ENCODE measurements around the gene VTI1A. TPM values are rescaled to one million over a fixed set of nuclear protein-coding genes. Genes with fewer than 3 reads are reported as not detected.

Gene VTI1A
- total and polyA plus RNA-seq, 2 experiments from 2014 or later = 20.4 to 39.8 TPM

- WGBS (ENCODE audit: low lambda C conversion rate, missing lambda C conversion rate) = 64% methylated on average over 5 of the region's 5 CpGs
Measured at GRCh38 chr10:112628951-112629609, 182.1 kb downstream of the VTI1A start.

GRCh38 chr10:112631501-112632400 is 184.7 kb downstream of the VTI1A start:
- H4K20me1 ChIP-seq (ENCODE audit: insufficient read depth, poor library complexity, severe bottlenecking) = no peaks in the 10 kb centered on the region
- no peaks in the 10 kb centered on the region for H3K9me3 ChIP-seq (ENCODE audit: low read depth)
- no peak overlapping the region for H3K4me3 ChIP-seq
- H3K79me2 ChIP-seq = no peaks in the 10 kb centered on the region
- H3K36me3 ChIP-seq (replicated peaks; ENCODE audit: insufficient read depth, low read depth) = no peaks in the 10 kb centered on the region
- peaks cover 29% of the 10 kb centered on the region for H3K4me1 ChIP-seq (ENCODE audit: insufficient read depth)
- no peak overlapping the region for H2AFZ ChIP-seq
- no peak overlapping the region for H3K4me2 ChIP-seq
- 64% methylated on average over 8 of the region's 8 CpGs for WGBS (ENCODE audit: low lambda C conversion rate, missing lambda C conversion rate)
- no peaks in the 10 kb centered on the region for H3K9me2 ChIP-seq (replicated peaks; ENCODE audit: insufficient read depth)
- H3K27ac ChIP-seq = peak overlapping the region; percentile 93
- TF ChIP-seq CTCF (IDR thresholded peaks at IDR 0.05; ENCODE audit: poor library complexity) (no peak), EZH2phosphoT487 (IDR thresholded peaks at IDR 0.05; ENCODE audit: low read depth, severe bottlenecking, unreplicated experiment) (no peak), EZH2 (IDR thresholded peaks at IDR 0.05; ENCODE audit: borderline replicate concordance) (no peak)
- no peaks in the 10 kb centered on the region for H3K27me3 ChIP-seq
- DNase-seq (ENCODE audit: low spot score) = peak; percentile 61

More at GRCh38 chr10:112628951-112629609, 182.1 kb downstream of the VTI1A start:
- no peaks in the 10 kb centered on the region for H3K36me3 ChIP-seq (replicated peaks; ENCODE audit: insufficient read depth, low read depth)
- H2AFZ ChIP-seq = no peak overlapping the region
- H3K4me1 ChIP-seq (ENCODE audit: insufficient read depth) = peaks cover 17% of the 10 kb centered on the region
- H3K9me2 ChIP-seq (replicated peaks; ENCODE audit: insufficient read depth) = no peaks in the 10 kb centered on the region
- H4K20me1 ChIP-seq (ENCODE audit: insufficient read depth, poor library complexity, severe bottlenecking) = no peaks in the 10 kb centered on the region
- H3K27me3 ChIP-seq = no peaks in the 10 kb centered on the region
- TF ChIP-seq EZH2phosphoT487 (IDR thresholded peaks at IDR 0.05; ENCODE audit: low read depth, severe bottlenecking, unreplicated experiment) (no peak), CTCF (IDR thresholded peaks at IDR 0.05; ENCODE audit: poor library complexity) (no peak), EZH2 (IDR thresholded peaks at IDR 0.05; ENCODE audit: borderline replicate concordance) (no peak)
- no peaks in the 10 kb centered on the region for H3K79me2 ChIP-seq
- H3K27ac ChIP-seq = no peak overlapping the region
- H3K4me3 ChIP-seq = no peak overlapping the region
- no peaks in the 10 kb centered on the region for H3K9me3 ChIP-seq (ENCODE audit: low read depth)
- DNase-seq (ENCODE audit: low spot score) = no peak
- no peak overlapping the region for H3K4me2 ChIP-seq

- no peaks in the 10 kb centered on the region for H3K36me3 ChIP-seq (replicated peaks; ENCODE audit: insufficient read depth, low read depth)
- no peaks in the 10 kb centered on the region for H3K27me3 ChIP-seq
- 51% methylated on average over 5 of the region's 5 CpGs for WGBS (ENCODE audit: low lambda C conversion rate, missing lambda C conversion rate)
- H3K4me1 ChIP-seq (ENCODE audit: insufficient read depth) = peaks cover 38% of the 10 kb centered on the region
- no peaks in the 10 kb centered on the region for H3K79me2 ChIP-seq
- H3K4me2 ChIP-seq = peak overlapping the region; percentile 1
- TF ChIP-seq EZH2phosphoT487 (IDR thresholded peaks at IDR 0.05; ENCODE audit: low read depth, severe bottlenecking, unreplicated experiment) (no peak), EZH2 (IDR thresholded peaks at IDR 0.05; ENCODE audit: borderline replicate concordance) (no peak), CTCF (IDR thresholded peaks at IDR 0.05; ENCODE audit: poor library complexity) (no peak)
- no peaks in the 10 kb centered on the region for H3K9me3 ChIP-seq (ENCODE audit: low read depth)
- H4K20me1 ChIP-seq (ENCODE audit: insufficient read depth, poor library complexity, severe bottlenecking) = no peaks in the 10 kb centered on the region
- no peaks in the 10 kb centered on the region for H3K9me2 ChIP-seq (replicated peaks; ENCODE audit: insufficient read depth)
- H2AFZ ChIP-seq = no peak overlapping the region
- no peak for DNase-seq (ENCODE audit: low spot score)
- H3K27ac ChIP-seq = peak overlapping the region; percentile 93
- H3K4me3 ChIP-seq = no peak overlapping the region
Measured at GRCh38 chr10:112634096-112634830, 187.2 kb downstream of the VTI1A start.
